Effector memory CD4-positive, alpha-beta T cell (primary cell): ENCODE results near the gene WNT3A.
A peak's percentile ranks its signal among the peaks of the same experiment; 100 is the strongest.

Experiments
- DNase-seq, 3 donors: peaks; one replicate each; pipeline ENCODE4 v3.0.0-alpha.2; 2020
- H3K27ac ChIP-seq: 2 replicates; pipeline ENCODE4 v1.7.0; 2013; ENCODE audit warnings: mild to moderate bottlenecking, low read length, moderate library complexity; ENCODE audit not compliant: insufficient read depth, poor library complexity, severe bottlenecking
- H3K27me3 ChIP-seq: replicated peaks from 2 replicates; pipeline ENCODE4 v1.7.0; 2013; ENCODE audit warnings: mild to moderate bottlenecking, low read length; ENCODE audit not compliant: insufficient read depth, control insufficient read depth, poor library complexity, severe bottlenecking
- H3K36me3 ChIP-seq: 2 replicates; pipeline ENCODE4 v1.7.0; 2013; ENCODE audit warnings: mild to moderate bottlenecking, low read length, moderate library complexity; ENCODE audit not compliant: control insufficient read depth, insufficient read depth
- H3K4me1 ChIP-seq: 2 replicates; pipeline ENCODE4 v1.7.0; 2013; ENCODE audit warnings: low read length, mild to moderate bottlenecking; ENCODE audit not compliant: control insufficient read depth, insufficient read depth, poor library complexity, severe bottlenecking
- H3K4me3 ChIP-seq: 2 replicates; pipeline ENCODE4 v1.7.0; 2013; ENCODE audit warnings: low read length, low read depth, mild to moderate bottlenecking; ENCODE audit not compliant: insufficient read depth, poor library complexity, severe bottlenecking
- H3K9me3 ChIP-seq: 2 replicates; pipeline ENCODE4 v1.7.0; 2013; ENCODE audit warnings: mild to moderate bottlenecking, low read length, moderate library complexity; ENCODE audit not compliant: control insufficient read depth

Gene WNT3A

DNA sequence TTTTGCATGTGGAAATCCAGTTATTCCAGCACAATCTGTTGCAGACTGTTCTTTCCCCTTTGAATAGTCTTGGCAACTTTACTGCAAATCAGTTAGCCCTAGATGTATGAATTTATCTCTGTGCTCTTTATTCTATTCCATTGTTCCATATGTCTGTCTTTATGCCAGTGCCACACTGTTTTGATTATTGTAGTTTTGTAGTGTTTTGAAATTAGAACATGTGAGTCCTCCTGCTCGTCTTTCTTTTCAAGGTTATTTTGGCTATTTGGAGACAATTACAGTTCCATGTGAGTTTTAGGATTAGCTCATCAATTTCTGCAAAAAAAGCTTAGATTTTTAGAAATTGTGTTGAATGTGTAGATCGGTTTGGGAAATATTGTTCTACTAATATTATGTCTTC lies 26.6 kb downstream of the WNT3A start:
- peaks cover 15% of the 10 kb centered on the region for H3K27me3 ChIP-seq
- DNase-seq, result no peak

DNA sequence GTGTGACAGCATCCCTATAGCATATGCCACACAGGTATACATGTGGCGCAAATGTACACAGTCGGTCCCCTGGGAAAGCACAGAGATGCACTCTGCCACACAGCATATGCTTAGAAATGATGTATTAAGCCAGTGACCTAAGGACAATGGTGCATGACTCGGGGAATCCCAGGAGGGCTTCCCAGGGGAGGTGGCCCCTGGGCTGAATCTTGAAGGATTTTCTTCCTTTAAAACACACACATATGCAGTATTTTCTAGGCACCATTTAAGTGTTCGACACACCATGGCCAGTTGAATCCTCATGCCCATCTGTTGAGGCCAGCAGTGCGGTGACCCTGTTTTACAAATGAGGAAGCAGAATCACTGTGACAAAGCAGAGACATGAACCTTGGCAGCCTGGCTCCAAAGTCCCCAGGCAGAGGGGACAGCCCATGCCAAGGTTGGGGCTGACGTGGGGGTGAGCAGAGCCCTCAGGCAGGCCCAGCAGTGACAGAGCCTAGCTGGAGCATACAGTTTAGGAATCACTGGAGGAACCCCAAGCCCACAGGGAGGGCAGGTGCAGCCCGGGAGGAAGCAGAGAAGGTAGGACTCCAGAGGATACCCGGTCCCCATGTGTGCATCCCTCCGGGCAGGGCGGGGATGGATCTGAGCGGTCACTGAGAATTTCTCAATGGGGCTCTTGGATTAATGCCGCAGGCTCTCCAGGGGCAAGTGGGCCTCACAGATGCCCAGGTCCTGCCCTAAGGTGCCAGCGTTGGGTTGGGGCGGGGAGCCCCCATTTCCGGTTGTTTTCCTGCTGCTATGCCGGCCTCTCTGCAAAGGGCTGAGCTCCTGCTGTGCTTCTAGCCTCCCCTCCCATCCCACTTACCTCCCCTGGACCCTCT lies 28.4 kb downstream of the WNT3A start:
- H3K27me3 ChIP-seq, result peaks cover 15% of the 10 kb centered on the region
- no peaks in the 10 kb centered on the region for H3K9me3 ChIP-seq
- no peak overlapping the region for H3K27ac ChIP-seq
- no peak for DNase-seq
- H3K36me3 ChIP-seq, result no peaks in the 10 kb centered on the region
- H3K4me3 ChIP-seq, result no peak overlapping the region
- peaks cover 8% of the 10 kb centered on the region for H3K4me1 ChIP-seq

More for the DNA sequence above, 26.6 kb downstream of the WNT3A start:
- Histone ChIP-seq H3K36me3 (no peaks in the 10 kb centered on the region), H3K27ac (no peak overlapping the region), H3K4me3 (no peak overlapping the region), H3K4me1 (peaks cover 8% of the 10 kb centered on the region), H3K9me3 (no peaks in the 10 kb centered on the region)

DNA sequence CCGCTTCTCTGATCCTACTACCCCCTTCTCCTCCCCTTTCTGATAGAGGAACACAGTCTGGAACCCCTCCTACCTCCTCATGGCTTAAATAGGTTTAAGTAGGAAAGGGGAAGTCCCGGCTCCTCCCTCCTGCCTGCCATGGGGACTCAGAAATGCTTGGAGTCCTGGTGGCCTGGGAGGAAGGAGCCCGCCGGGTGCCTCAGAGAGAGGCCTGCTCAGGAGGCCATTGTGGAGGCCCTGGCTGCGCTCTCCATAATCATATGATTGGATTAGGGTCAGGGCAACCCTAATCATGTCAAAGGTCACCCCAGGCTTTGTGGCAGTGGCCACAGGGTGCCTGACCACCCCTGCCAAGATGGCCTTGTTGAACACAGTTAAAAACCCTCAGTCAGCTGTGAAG lies 29.0 kb downstream of the WNT3A start:
- no peaks in the 10 kb centered on the region for H3K9me3 ChIP-seq
- H3K4me3 ChIP-seq, result no peak overlapping the region
- no peak overlapping the region for H3K27ac ChIP-seq
- DNase-seq, result no peak
- no peaks in the 10 kb centered on the region for H3K36me3 ChIP-seq
- H3K4me1 ChIP-seq, result peaks cover 8% of the 10 kb centered on the region
- peaks cover 15% of the 10 kb centered on the region for H3K27me3 ChIP-seq

DNA sequence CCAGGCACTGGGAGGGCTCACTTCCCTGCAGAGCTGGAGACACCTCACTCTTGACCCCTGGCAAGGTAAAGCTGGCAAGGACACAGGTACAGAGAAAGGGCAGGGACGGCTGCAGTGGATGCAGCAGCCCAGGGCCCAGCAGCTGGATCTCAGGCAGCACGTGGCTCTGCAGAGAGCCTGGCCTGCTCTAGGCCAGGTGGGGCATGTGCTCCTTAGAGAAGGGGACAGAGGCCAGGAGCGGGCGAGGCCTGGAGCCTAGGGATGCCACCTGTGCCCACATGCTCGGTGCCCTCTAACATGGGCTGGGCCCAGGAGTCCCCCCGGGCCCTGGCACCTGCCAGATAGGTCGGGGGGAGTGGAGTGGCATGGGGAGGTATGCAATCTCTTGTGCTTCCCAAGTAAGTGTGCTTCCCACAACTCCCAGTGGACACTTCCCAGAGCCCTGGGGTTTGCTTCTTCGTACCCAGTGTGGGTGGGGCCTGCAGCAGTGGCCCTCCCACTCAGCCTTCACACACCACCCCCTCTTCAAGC lies 30.0 kb downstream of the WNT3A start:
- Histone ChIP-seq H3K27me3 (peaks cover 15% of the 10 kb centered on the region), H3K9me3 (no peaks in the 10 kb centered on the region), H3K36me3 (no peaks in the 10 kb centered on the region), H3K4me1 (peaks cover 8% of the 10 kb centered on the region), H3K4me3 (no peak overlapping the region), H3K27ac (no peak overlapping the region)
- no peak for DNase-seq

DNA sequence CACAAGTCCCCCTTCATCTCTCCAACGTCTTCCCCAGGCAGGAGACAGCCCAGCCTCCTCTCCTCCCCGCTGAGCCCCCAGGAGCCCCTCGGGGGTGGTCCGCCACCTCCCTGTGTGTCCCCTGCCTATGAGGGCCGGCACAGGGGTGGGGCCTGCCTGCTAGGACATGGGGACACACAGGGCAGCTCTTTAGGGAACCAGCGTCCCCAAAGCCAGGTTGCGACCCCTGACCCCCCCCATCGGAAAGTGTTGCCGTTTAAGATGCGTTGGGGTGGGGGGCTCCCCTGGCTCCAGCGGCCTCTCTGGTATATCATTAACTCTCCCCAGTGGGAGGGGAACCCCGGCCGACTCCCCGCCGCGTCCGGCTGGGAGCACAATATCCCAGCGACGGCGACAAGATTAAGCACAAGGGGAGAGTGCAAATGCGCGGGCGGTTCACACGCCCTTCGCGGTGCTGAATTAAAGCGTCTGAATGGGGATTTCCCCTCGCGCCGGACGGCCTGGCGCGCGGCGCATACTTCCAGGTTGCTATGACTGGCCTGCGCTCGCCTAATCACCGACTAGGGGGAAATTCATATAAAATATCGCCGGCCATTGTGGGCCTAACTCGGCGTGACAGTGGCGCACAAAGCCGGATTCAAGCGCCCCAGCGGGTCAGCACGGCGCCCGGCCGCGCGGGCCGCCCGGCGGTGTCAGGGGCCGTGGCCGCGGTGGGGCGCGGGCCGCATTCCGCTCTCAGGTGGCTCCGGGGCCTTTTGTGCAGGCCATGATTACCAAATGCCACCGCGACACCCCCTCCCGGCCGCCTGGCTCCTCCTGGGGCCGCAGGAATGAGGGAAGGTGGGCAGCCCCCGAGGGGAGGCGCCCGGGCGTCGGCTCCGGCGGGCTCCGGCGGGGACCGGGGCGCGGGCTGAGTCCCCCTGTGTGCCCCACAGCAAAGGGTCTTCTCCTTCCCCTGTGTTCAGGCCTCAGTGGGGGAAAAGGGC lies 30.9 kb downstream of the WNT3A start:
- Histone ChIP-seq H3K4me1 (peaks cover 8% of the 10 kb centered on the region), H3K9me3 (no peaks in the 10 kb centered on the region), H3K27me3 (peaks cover 15% of the 10 kb centered on the region), H3K27ac (no peak overlapping the region), H3K4me3 (peak overlapping the region; percentile 22), H3K36me3 (no peaks in the 10 kb centered on the region)
- DNase-seq, result no peak

DNA sequence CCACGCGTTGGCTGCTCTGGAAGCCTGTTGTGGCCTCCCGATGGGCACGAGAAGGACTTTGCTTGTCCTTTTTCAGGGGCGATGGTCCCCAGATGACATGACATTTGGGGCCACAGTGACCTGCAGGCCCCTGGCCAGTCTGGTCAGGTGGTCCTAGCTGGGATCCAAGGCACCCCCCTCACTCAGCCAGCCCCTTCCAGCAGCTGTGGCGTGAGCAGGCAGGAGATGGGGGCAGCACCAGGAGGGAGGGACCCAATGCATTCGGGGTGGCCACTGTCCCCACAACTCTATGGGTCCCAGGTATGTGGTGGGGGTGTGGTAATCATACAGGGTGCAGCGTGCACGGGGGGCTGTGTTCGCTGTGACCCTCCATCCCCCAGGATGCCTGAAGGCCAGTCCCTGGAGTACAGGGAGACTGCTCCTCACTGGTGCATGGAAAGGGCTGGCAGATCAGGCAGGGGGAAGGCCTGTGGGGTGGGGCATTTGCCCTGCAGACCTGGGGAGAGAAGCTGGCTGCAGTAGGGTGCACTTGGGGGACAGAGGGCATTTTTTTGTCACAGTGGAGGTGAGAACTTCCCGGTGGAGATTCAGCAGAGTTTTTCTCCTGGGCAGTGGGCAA lies 31.7 kb downstream of the WNT3A start:
- H3K36me3 ChIP-seq, result no peaks in the 10 kb centered on the region
- peaks cover 8% of the 10 kb centered on the region for H3K4me1 ChIP-seq
- H3K4me3 ChIP-seq, result no peak overlapping the region
- no peaks in the 10 kb centered on the region for H3K9me3 ChIP-seq
- H3K27me3 ChIP-seq, result peaks cover 15% of the 10 kb centered on the region
- H3K27ac ChIP-seq, result no peak overlapping the region
- DNase-seq, result no peak

DNA sequence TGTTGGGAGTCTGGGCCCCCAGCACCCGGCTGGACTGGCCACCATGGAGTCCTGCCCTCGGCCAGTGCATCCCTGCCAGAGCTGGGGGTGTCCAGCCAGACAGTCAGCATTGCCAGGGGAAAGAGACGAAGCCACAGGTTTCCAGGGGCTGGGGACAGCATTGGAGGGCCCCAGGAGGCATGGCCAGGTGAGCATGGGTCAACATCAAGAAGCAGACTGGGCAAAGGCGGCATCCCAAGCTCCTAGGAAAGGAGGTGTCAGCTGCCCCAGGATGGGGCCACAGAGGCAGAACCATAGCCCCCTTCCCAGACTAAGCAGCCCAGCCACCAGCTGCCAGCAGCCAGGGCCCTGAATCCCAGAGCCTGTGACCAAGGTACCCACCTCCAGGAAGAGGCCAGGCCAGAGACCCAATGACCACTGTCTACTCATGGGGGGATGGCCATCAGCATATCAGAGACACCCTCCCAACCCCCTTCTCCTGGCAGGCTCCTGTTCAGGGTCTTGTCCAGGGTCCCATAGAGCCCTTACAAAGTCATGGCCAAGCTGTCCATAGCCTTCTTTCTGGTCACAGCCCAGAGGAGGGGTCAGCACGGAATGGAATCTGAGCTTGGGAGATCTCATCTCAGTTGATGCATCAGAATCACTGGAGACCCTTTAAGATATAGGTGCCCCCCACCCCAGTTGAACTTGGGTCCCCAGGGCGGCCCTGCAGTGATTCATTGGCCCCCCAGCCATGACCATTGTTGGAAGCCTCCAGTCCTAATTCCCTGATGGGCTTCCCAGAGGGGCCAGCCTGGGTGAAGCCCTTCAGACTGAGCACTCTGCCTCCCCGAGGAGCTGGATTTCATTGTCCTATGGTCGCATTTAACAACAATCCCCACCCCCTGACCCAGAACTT lies 32.5 kb downstream of the WNT3A start:
- Histone ChIP-seq H3K36me3 (no peaks in the 10 kb centered on the region), H3K27me3 (peaks cover 15% of the 10 kb centered on the region)
- no peak for DNase-seq

DNA sequence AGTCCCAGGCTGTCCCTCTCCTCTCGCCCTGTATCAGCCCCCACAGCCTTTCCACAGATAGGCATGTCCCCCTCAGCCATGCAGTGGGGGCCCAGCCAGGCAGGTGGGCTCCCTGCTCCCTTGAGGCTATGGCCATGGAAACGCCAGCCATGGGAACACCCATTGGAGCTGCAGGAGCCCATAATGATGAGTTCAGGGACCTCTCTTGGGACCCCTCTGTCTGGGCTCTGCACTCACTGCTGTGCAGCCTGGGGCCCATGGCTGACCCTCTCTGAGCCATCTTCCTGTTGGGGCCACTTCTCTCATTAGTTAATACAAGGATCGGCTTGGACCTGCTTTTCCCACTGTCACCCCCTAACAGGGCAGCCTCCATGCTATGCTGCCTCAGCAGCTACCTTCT lies 33.2 kb downstream of the WNT3A start:
- Histone ChIP-seq H3K27ac (no peak overlapping the region), H3K27me3 (peaks cover 15% of the 10 kb centered on the region), H3K9me3 (no peaks in the 10 kb centered on the region), H3K4me1 (peaks cover 8% of the 10 kb centered on the region), H3K36me3 (no peaks in the 10 kb centered on the region), H3K4me3 (no peak overlapping the region)
- DNase-seq, result no peak

More for the DNA sequence above, 32.5 kb downstream of the WNT3A start:
- H3K4me1 ChIP-seq, result peaks cover 8% of the 10 kb centered on the region
- H3K27ac ChIP-seq, result no peak overlapping the region
- no peaks in the 10 kb centered on the region for H3K9me3 ChIP-seq
- no peak overlapping the region for H3K4me3 ChIP-seq

DNA sequence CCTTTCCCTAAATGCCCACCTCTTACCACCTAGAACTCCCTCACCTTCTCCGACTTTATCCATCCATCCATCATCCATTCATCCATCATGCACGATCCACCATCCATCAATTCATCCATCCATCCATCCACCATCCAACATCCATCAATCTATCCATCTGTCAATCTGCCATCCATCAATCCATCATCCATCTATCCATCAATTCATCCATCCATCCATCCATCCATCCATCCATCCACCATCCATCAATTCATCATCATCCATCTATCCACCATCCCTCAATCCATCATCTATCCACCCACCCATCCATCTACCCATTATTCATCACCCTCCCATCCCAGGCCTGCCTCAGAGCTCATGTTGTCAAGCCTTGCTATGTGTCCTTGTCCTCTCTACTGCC lies 34.5 kb downstream of the WNT3A start:
- Histone ChIP-seq H3K27me3 (peaks cover 12% of the 10 kb centered on the region), H3K4me3 (no peak overlapping the region), H3K4me1 (peaks cover 8% of the 10 kb centered on the region), H3K27ac (no peak overlapping the region), H3K9me3 (no peaks in the 10 kb centered on the region), H3K36me3 (no peaks in the 10 kb centered on the region)
- no peak for DNase-seq
